GM19324 (cell line): ENCODE results near the gene PRAMEF6.
"Not testable (repeated sequence)": the region's sequence is repeated elsewhere in the genome, so short reads cannot be mapped to it uniquely, and the experiment has no call there.

Experiments
- ATAC-seq: cut with Tn5 transposase; IDR thresholded peaks from one replicate; pipeline ENCODE4 v1.9.1; 2021; ENCODE audit warnings: mild to moderate bottlenecking, moderate library complexity; ENCODE audit not compliant: unreplicated experiment, low FRiP score

Gene PRAMEF6

DNA sequence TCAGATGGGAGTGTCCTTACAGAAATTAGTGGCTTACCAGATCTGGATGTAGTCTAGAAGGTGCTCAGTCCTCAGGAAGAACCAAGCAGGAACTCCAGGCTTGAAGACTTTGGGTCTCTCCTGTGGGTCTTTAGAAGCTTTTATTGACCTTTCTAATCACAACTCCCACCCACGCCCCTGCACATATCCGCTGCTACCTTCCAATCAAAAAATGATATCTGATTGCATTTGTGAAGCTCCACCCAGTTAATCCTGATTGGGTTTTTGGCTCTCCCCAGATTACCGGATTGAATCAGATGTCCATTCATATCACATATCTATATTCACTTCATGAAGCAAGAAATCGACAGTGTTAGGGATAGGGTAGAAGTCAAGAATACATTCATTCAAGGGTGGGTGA lies at the start of gene PRAMEF6:
Gene PRAMEF6 (minus strand): TSS at position 101 of the 400 bp plus-strand sequence. CDS start 5,062 bp downstream, outside the sequence.
- not testable (repeated sequence) for ATAC-seq

DNA sequence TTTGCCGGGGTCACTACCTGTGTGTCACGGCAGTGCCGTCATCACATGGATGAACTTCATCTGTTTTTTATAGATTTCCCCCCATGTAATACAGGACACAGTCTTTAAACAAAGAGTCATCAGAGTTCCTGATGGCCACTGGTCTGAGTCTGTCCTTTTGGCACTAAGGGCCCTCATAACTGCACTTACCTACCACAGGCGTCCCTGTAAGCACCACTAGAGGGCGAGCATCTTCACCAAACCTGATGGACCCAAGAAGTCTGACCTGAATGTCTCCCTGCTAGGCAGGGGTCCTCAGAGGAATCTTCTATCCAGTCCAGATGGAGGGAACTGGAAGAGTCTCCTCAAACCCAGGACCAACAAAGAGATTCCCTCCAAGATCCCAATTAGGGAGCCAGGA lies 23.0 kb downstream of the PRAMEF6 start:
- ATAC-seq, result not testable (repeated sequence)

DNA sequence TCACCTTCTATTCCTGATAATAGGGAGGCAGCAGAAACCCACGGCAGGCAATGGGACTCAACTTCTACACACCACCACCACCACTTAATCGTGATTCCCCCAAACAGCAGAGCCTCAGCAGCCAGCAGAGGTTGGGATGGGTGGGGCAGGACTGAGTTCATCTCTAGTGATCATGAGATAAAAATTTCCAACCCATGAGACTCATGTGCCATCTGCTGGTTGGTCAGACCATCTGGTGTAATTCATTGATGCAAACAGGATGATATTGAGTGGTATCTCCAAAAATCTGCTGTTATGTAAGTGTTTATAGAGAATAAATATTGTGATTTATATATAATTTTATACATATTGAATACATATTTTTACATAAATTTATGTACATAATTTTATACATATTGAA lies 25.6 kb downstream of the PRAMEF6 start:
- not testable (repeated sequence) for ATAC-seq

DNA sequence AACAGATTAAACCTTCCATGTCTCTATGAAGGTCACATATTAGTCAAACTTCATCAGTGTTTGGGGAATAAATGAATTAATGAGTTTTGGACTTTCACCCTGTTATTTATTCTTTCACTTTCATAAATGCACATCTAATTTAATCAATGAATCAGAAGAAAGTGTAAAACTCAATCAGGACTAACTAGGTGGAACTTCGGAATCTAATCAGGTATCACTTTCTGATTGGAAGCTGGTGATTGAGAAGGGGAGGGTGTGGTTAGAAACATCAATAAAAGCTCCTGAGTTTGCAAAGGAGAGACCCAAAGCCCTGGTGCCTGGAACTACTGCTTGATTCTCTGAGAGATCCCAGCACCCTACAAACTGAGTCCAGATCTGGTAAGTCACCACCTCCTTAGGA lies 31.1 kb downstream of the PRAMEF6 start, which contains the start of gene PRAMEF7:
Gene PRAMEF7 (plus strand): TSS at position 301 of the 400 bp plus-strand sequence. CDS start 1,083 bp downstream, outside the sequence.
- ATAC-seq, result not testable (repeated sequence)

DNA sequence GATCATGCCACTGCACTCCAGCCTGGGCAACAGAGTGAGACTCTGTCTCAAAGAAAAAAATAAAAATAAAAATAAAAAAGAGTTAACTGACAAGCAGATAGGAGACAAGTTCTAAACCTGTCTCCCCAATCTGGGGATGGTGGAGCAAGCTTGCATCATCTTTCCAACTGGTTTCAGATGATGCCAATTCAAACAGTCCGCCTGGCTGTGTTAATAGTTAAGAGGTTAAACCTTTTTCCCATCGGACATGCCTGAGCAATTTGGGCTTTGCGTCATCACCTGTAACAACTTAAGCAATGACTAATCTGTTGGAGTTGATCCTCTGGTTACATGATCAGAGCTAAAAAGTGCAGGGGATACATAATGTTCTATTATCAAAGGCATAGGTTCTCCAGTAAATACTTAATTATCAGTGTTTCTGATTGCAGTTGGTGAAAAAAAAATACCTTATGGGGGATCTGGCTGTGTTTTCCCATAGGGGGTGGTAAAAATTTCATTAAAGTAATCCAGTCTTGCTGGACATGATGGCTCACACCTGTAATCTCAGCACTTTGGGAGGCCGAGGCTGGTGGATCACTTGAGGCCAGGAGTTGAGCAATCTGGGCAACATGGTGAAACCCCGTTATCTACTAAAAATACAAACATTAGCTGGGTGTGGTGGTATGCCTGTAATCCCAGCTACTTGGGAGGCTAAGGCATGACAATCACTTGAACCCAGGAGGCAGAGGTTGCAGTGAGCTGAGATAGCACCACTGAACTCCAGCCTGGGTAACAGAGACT lies 43.4 kb downstream of the PRAMEF6 start:
- ATAC-seq, result not testable (repeated sequence)

DNA sequence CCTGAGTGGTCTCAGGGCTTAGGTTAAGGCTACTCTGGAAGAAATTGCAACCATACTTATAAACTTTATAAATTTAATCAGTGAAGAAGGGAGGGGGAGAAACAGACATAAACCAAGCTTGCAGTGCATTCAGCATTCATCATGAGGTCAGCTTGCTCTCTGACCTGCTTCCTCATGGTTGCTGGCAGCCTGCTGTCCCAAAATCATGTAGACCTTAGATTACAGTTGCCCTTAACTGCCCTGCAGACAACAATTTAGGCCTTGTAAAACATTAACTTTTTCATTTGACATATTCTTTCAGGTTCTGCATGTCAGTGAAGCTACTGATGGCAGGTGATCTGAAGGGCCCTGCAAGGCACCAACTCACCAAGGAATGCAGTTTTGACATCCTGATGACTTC lies 48.2 kb downstream of the PRAMEF6 start:
- not testable (repeated sequence) for ATAC-seq

DNA sequence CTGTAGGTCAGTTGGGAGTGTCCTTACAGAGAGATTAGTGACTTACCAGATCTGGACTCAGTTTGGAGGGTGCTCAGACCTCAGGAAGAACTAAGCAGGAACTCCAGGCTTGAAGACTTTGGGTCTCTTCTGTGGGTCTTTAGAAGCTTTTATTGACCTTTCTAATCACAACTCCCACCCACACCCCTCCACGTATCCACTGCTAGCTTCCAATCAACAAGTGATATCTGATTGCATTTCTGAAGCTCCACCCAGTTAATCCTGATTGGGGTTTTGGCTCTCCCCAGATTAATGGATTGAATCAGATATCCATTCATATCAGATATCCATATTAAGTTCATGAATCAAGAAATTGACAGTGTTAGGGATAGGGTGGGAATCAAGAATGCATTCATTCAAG lies 49.2 kb downstream of the PRAMEF6 start, which contains the start of gene PRAMEF10:
Gene PRAMEF10 (minus strand): TSS at position 101 of the 400 bp plus-strand sequence. CDS start 2,423 bp downstream, outside the sequence.
- not testable (repeated sequence) for ATAC-seq
